Tibial nerve (tissue), 4 donors: ENCODE data around the gene HSD17B8.

ENCODE experiments used
- CTCF ChIP-seq, 5 experiments: fragments of 200-600 bp in 3 of 5; fragments of 450-650 bp in 2 of 5; sonication (generic) in 3 of 5; IDR thresholded peaks; one replicate each; pipeline ENCODE4 v1.5.1; 2016 to 2019; ENCODE audit warnings: antibody characterized with exemption in 5 of 5, mild to moderate bottlenecking in 3 of 5, moderate library complexity in 2 of 5
- EP300 ChIP-seq, 2 donors: sonication (generic); formaldehyde crosslinking; IDR thresholded peaks; one replicate each; pipeline ENCODE4 v1.6.1; 2017; ENCODE audit warnings: antibody characterized with exemption in 2 of 2, mild to moderate bottlenecking in 1 of 2

- TF ChIP-seq EP300 (IDR thresholded peaks at IDR 0.05) = no peak
- no peak for TF ChIP-seq CTCF (IDR thresholded peaks at IDR 0.05)
Measured at GRCh38 chr6:33170176-33171015, 34.1 kb upstream of the HSD17B8 start.
